HCT116 (cell line): ENCODE results near the gene C15orf39.

Source experiments
- CTCF ChIP-seq, 3 experiments: fragments of 200-600 bp in 1 of 3; sonication (generic) in 1 of 3; IDR thresholded peaks in 2 of 3; conservative IDR thresholded peaks in 1 of 3; 2 replicates each; pipeline ENCODE4 v1.5.1; 2012 to 2017; ENCODE audit warnings: low read depth in 2 of 3, low read length in 2 of 3, antibody characterized with exemption in 1 of 3, borderline replicate concordance in 1 of 3, control low read depth in 1 of 3, mild to moderate bottlenecking in 1 of 3, mixed read lengths in 1 of 3, mixed run types in 1 of 3, moderate library complexity in 1 of 3; ENCODE audit not compliant: insufficient read depth in 1 of 3
- EZH2 ChIP-seq: fragments of 200-600 bp; sonication (generic); IDR thresholded peaks from 2 replicates; pipeline ENCODE4 v1.6.1; 2017; ENCODE audit warnings: antibody characterized with exemption, mixed run types
- POLR2A ChIP-seq: IDR thresholded peaks from 2 replicates; pipeline ENCODE4 v1.7.0; 2011; ENCODE audit warnings: borderline replicate concordance; ENCODE audit not compliant: insufficient read depth, insufficient read length; ENCODE audit errors: extremely low read depth
- YY1 ChIP-seq: IDR thresholded peaks from 2 replicates; pipeline ENCODE4 v1.6.1; 2011; ENCODE audit warnings: low read length, low read depth, moderate library complexity, mild to moderate bottlenecking; ENCODE audit not compliant: insufficient replicate concordance; ENCODE audit errors: extremely low read depth

- TF ChIP-seq CTCF (IDR thresholded peaks at IDR 0.05 in 2 of 3, conservative IDR thresholded peaks at IDR 0.05 in 1 of 3; ENCODE audit: borderline replicate concordance in 1 of 3, insufficient read depth in 1 of 3, low read depth in 2 of 3, low read length in 2 of 3) (no peak), EZH2 (no peak), POLR2A (no peak), YY1 (no peak)
Observed at GRCh38 chr15:75197062-75197630, 4.5 kb upstream of the C15orf39 start.
